GM12878 (cell line): ENCODE results near the gene MRPL38. TPM values are rescaled to one million over a fixed set of nuclear protein-coding genes. Genes with fewer than 3 reads are reported as not detected.
A peak's percentile ranks its signal among the peaks of the same experiment; 100 is the strongest.

Experiments used
- ATAC-seq: fragments of 200-7000 bp; cut with Tn5 transposase; 3 replicates; pipeline ENCODE4 v1.9.1; 2020; ENCODE audit warnings: mild to moderate bottlenecking, moderate library complexity
- BruUV-seq: library from RNA; stranded (reverse); fragments of 400-500 nt; replicated peaks from 2 replicates; lab custom pipeline; 2021; lab: Mats Ljungman, UMichigan
- CTCF ChIA-PET: fragments of 300-600 bp; sonication (Branson Sonifier 250); formaldehyde crosslinking; extraction: SDS; loops from one replicate; lab custom pipeline; 2021; ENCODE audit warnings: inconsistent platforms; lab: Yijun Ruan, JAX
- POLR2A ChIA-PET: fragments of 350-600 bp; formaldehyde crosslinking; extraction: SDS; loops from one replicate; lab custom pipeline; 2021; ENCODE audit warnings: inconsistent platforms; lab: Charles Lee
- RAD21 ChIA-PET: fragments of 300-600 bp; sonication (Branson Sonifier 250); formaldehyde crosslinking; loops from one replicate; lab custom pipeline; 2023; ENCODE audit warnings: antibody characterized with exemption; ENCODE audit not compliant: unreplicated experiment; lab: Charles Lee
- SMC1A ChIA-PET: fragments of 300-600 bp; sonication (Branson Sonifier 250); formaldehyde crosslinking; loops from one replicate; lab custom pipeline; 2023; ENCODE audit not compliant: unreplicated experiment, uncharacterized antibody; lab: Charles Lee
- DNase-seq: peaks from one replicate; pipeline ENCODE4 v3.0.0-alpha.2; 2011; ENCODE audit warnings: low read depth, low spot score
- FAIRE-seq: peaks from 3 replicates; lab custom pipeline; 2011; peaks lifted over from hg19 to GRCh38; lab: Jason Lieb, UNC
- H2AFZ ChIP-seq: 2 replicates; pipeline ENCODE4 v1.6.0; 2011; ENCODE audit warnings: low read depth, low read length, control low read depth; ENCODE audit not compliant: control insufficient read depth
- H3K27ac ChIP-seq: 2 replicates; pipeline ENCODE4 v1.5.1; 2011; ENCODE audit warnings: control low read depth; ENCODE audit not compliant: control insufficient read depth, insufficient read depth
- H3K27me3 ChIP-seq, 2 experiments: replicated peaks in 1 of 2; 2 replicates each; pipeline versions ENCODE4 v1.6.0 to v1.6.1; 2011; ENCODE audit warnings: low read length in 1 of 2; ENCODE audit not compliant: control insufficient read depth in 2 of 2, insufficient read depth in 2 of 2
- H3K36me3 ChIP-seq, 2 experiments: 2 replicates each; pipeline ENCODE4 v1.5.1; 2011; ENCODE audit warnings: low read length in 1 of 2; ENCODE audit not compliant: control insufficient read depth in 2 of 2, insufficient read depth in 2 of 2
- H3K4me1 ChIP-seq: 2 replicates; pipeline ENCODE4 v1.6.1; 2011; ENCODE audit warnings: mild to moderate bottlenecking, low read length, moderate library complexity, mixed read lengths; ENCODE audit not compliant: control insufficient read depth, insufficient read depth
- H3K4me2 ChIP-seq: 2 replicates; pipeline ENCODE4 v1.6.0; 2011; ENCODE audit warnings: control low read depth; ENCODE audit not compliant: control insufficient read depth, insufficient read depth
- H3K4me3 ChIP-seq: fragments of 200-600 bp; sonication (generic); 2 replicates; pipeline ENCODE4 v1.5.1; 2016
- H3K79me2 ChIP-seq: 2 replicates; pipeline ENCODE4 v1.6.0; 2011; ENCODE audit warnings: low read length; ENCODE audit not compliant: control insufficient read depth, insufficient read depth
- H3K9ac ChIP-seq: 2 replicates; pipeline ENCODE4 v1.8.0; 2011; ENCODE audit warnings: low read length, control low read depth, mixed read lengths; ENCODE audit not compliant: control insufficient read depth, insufficient read depth
- H3K9me3 ChIP-seq: replicated peaks from 3 replicates; pipeline ENCODE4 v1.5.1; 2011; ENCODE audit warnings: mild to moderate bottlenecking, low read length; ENCODE audit not compliant: control insufficient read depth, insufficient read depth
- H4K20me1 ChIP-seq: 2 replicates; pipeline ENCODE4 v1.6.0; 2011; ENCODE audit not compliant: control insufficient read depth, insufficient read depth
- ASH2L ChIP-seq: fragments of 300-600, 200-600 bp; sonication (generic); IDR thresholded peaks from 2 replicates; pipeline ENCODE4 v1.6.1; 2017; ENCODE audit warnings: low read depth, mild to moderate bottlenecking, borderline replicate concordance
- BHLHE40 ChIP-seq, 2 experiments: fragments of 450-650 bp in 1 of 2; IDR thresholded peaks; 2 replicates each; pipeline ENCODE4 v1.6.1; 2011 to 2017; ENCODE audit warnings: low read depth in 2 of 2, borderline replicate concordance in 1 of 2, improper control_type of control experiment in 1 of 2, low read length in 1 of 2, mild to moderate bottlenecking in 1 of 2
- BRCA1 ChIP-seq: IDR thresholded peaks from 2 replicates; pipeline ENCODE4 v1.6.1; 2011; ENCODE audit warnings: low read depth, low read length, improper control_type of control experiment
- CTCF ChIP-seq, 3 experiments: IDR thresholded peaks in 2 of 3; conservative IDR thresholded peaks in 1 of 3; 2 replicates each; pipeline ENCODE4 v1.5.1; 2011; ENCODE audit warnings: low read depth in 3 of 3, low read length in 3 of 3, mild to moderate bottlenecking in 3 of 3, control low read depth in 2 of 3, moderate library complexity in 2 of 3, inconsistent platforms in 1 of 3, mixed read lengths in 1 of 3; ENCODE audit not compliant: control insufficient read depth in 2 of 3, insufficient read depth in 1 of 3; ENCODE audit errors: extremely low read depth in 1 of 3
- EGR1 ChIP-seq, 2 experiments: IDR thresholded peaks; 1 replicate in 1 of 2; 2 replicates in 1 of 2; pipeline ENCODE4 v1.6.1; 2011 to 2012; ENCODE audit warnings: low read depth in 2 of 2, low read length in 2 of 2, borderline replicate concordance in 1 of 2, mild to moderate bottlenecking in 1 of 2, moderate library complexity in 1 of 2
- IRF4 ChIP-seq: IDR thresholded peaks from 2 replicates; pipeline ENCODE4 v1.6.1; 2011; ENCODE audit warnings: low read depth, low read length
- POLR2AphosphoS2 ChIP-seq: IDR thresholded peaks from 2 replicates; pipeline ENCODE4 v1.6.1; 2011; ENCODE audit warnings: low read depth, mild to moderate bottlenecking, low read length, improper control_type of control experiment, moderate library complexity
- RB1 ChIP-seq: fragments of 450-650 bp; formaldehyde crosslinking; IDR thresholded peaks from 2 replicates; pipeline ENCODE4 v1.6.1; 2017; ENCODE audit warnings: mild to moderate bottlenecking, borderline replicate concordance
- RBBP5 ChIP-seq: fragments of 200-600 bp; sonication (generic); conservative IDR thresholded peaks from 2 replicates; pipeline ENCODE4 v1.6.1; 2016
- SRF ChIP-seq, 2 experiments: IDR thresholded peaks; 2 replicates each; pipeline ENCODE4 v1.6.1; 2011; ENCODE audit warnings: low read depth in 2 of 2, low read length in 2 of 2, mild to moderate bottlenecking in 1 of 2, moderate library complexity in 1 of 2
- TAF1 ChIP-seq: IDR thresholded peaks from 2 replicates; pipeline ENCODE4 v1.6.1; 2011; ENCODE audit warnings: mild to moderate bottlenecking, low read depth, low read length, borderline replicate concordance
- YY1 ChIP-seq: IDR thresholded peaks from 2 replicates; pipeline ENCODE4 v1.6.1; 2011; ENCODE audit warnings: low read depth, mild to moderate bottlenecking, low read length
- ZNF207 ChIP-seq: fragments of 450-650 bp; IDR thresholded peaks from 2 replicates; pipeline ENCODE4 v1.6.1; 2014; ENCODE audit warnings: antibody characterized with exemption, mild to moderate bottlenecking, borderline replicate concordance
- WGBS: methylation state at CpG from one replicate; pipeline ENCODE4 v1.1.6; 2016; ENCODE audit warnings: low lambda C conversion rate; ENCODE audit not compliant: insufficient replicate concordance, insufficient coverage; ENCODE audit errors: missing lambda C conversion rate; 5-methylcytosine and 5-hydroxymethylcytosine counted together
- in situ Hi-C: fragments of 300-500 bp; cut with MboI; formaldehyde crosslinking; loops from 9 replicates; pipeline ENCODE4 v1.14.3; 2018; ENCODE audit warnings: mixed read lengths
- intact Hi-C: fragments of 100-400 bp; cut with micrococcal nuclease; formaldehyde crosslinking; loops from one replicate; pipeline ENCODE4 v1.14.2; 2022; ENCODE audit not compliant: unreplicated experiment
- polyA plus RNA-seq, 11 experiments: library from polyadenylated mRNA; depleted of rRNA in 4 of 11; unstranded in 6 of 11; stranded (reverse) in 5 of 11; fragments of >200 nt; fragmentation: Nextera tagmentation in 4 of 11; fragmentation: Illumina TruSeq in 1 of 11; extraction: Ambion mirVana in 4 of 11; extraction: Trizol in 1 of 11; gene quantifications; 1 replicate in 1 of 11; 2 replicates in 10 of 11; pipeline versions ENCODE4 v1.2.1 to v1.2.3, GENCODE V29; 2011 to 2016; ENCODE audit warnings: inconsistent platforms in 2 of 11, missing spikeins in 2 of 11, low read depth in 1 of 11
- total RNA-seq, 4 experiments: library from RNA; depleted of rRNA in 3 of 4; stranded (reverse); fragments of >200 nt in 3 of 4; fragmentation: Illumina TruSeq in 1 of 4; extraction: Trizol in 1 of 4; gene quantifications; 2 replicates each; pipeline versions ENCODE4 v1.2.1 to v1.2.3, GENCODE V29; 2013 to 2021

MRPL38 gene
- total and polyA plus RNA-seq, 10 of the 15 experiments (the other 5 are each of a cell fraction or from before 2014, with no cell fraction given): 6.6 to 205 (median 53.1) TPM

DNA sequence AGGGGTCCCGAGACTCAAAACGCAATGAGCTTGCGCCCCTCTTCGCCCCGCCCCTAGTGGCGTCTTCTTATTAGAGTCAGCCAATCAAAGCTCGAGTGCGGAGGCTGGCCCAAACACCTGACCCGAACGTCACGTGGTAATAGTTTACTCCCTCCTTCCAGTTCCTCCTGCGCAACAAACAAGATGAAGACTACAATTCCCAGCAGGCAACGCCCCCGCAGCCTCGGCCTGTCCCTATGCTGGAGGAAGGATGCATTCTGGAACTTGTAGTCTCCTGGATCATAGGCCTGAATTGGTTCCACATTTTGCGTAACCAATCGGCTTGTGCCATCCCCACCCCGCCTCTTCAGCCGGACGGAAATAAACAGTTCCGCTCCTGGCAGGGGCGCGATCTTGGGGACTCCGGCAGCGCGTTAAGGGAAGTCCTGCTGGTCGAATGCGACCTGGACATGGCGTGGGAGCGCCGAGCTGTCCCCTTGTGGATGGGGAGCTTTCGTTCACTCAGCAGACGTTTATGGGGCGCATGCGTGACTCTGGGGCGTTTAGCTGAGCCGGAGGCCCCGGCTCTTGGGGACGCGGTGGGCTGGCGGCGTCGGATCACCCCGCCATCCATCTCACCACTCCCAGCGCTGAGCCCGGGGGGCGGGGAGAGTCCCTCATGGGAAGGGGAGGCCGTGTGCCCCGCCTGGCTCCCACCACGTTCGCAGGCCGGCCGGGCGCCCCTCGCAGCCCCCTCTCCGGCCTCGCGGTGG, 49.2 kb downstream of the MRPL38 start, which contains the start of gene WBP2 (continued):
- TF ChIP-seq IRF4 (0 out of 2 replicates have a peak, but pooled peaks have one; percentile 44), ZNF207 (peak; percentile 76; the same call in 1 of the 2 replicates), RBBP5 (no peak), BRCA1 (no peak), TAF1 (peak; percentile 59; the same call in 1 of the 2 replicates), RB1 (peak; percentile 71; the same call in 1 of the 2 replicates), POLR2AphosphoS2 (peak; percentile 97), SRF (IDR thresholded peaks at IDR 0.05; ENCODE audit: low read depth in 2 of 2, low read length in 2 of 2) (no peak; a peak in 1 of 4 replicates)

- Histone ChIP-seq H3K4me3 (peak overlapping the region; percentile 73), H3K4me1 (peaks cover 22% of the 10 kb centered on the region), H3K27ac (peak overlapping the region; percentile 51), H3K79me2 (peaks cover 18% of the 10 kb centered on the region), H3K4me2 (peak overlapping the region; percentile 51), H3K9ac (peak overlapping the region; percentile 71), H4K20me1 (no peaks in the 10 kb centered on the region), H2AFZ (peak overlapping the region; percentile 67), H3K27me3 (no peaks in the 10 kb centered on the region), H3K36me3 (peaks cover 2 to 3% of the 10 kb centered on the region in 2 experiments; a peak in 2 of 4 replicates), H3K9me3 (no peaks in the 10 kb centered on the region)
- intact Hi-C loops (loop anchor here (2.0 to 5.0 kb wide), 2 partner anchors 42 to 76 kb away; partner anchors contain the start of gene TRIM65), in situ Hi-C loops (no loop called here)
- RAD21 ChIA-PET: interaction anchor here (0.6 to 3.2 kb wide), 19 partner anchors 10 to 569 kb away, joined by 3 to 32 read pairs (median 5); partner anchors contain the start of genes GALK1, TRIM47, TRIM65 and UNC13D
- peak in 1 of 3 experiments; percentile 11; a peak in 1 of 6 replicates for TF ChIP-seq CTCF (IDR thresholded peaks at IDR 0.05 in 2 of 3, conservative IDR thresholded peaks at IDR 0.05 in 1 of 3; ENCODE audit: control insufficient read depth in 2 of 3, extremely low read depth in 1 of 3, insufficient read depth in 1 of 3, low read depth in 3 of 3, low read length in 3 of 3)
- peak in 1 of 2 experiments; percentile 79; a peak in 2 of 3 replicates for TF ChIP-seq EGR1 (IDR thresholded peaks at IDR 0.05; ENCODE audit: borderline replicate concordance in 1 of 2, low read depth in 2 of 2, low read length in 2 of 2)
- peak; percentile 71; the same call in 1 of the 2 replicates for TF ChIP-seq YY1
- no peak for TF ChIP-seq ASH2L
- TF ChIP-seq BHLHE40 (IDR thresholded peaks at IDR 0.05; ENCODE audit: borderline replicate concordance in 1 of 2, low read depth in 2 of 2, low read length in 1 of 2): no peak
- TF ChIP-seq TAF1: peak; percentile 50; the same call in 1 of the 2 replicates
- WGBS: under 1% methylated on average over 14 of the region's 19 CpGs
- CTCF ChIA-PET: interaction anchor here (0.6 to 9.4 kb wide), 24 partner anchors 8 to 338 kb away, joined by 3 to 117 read pairs (median 4); partner anchors contain the start of genes GALK1, MRPL38, TRIM47 and TRIM65
- no TSS peak for BruUV-seq
- FAIRE-seq (no peak), ATAC-seq (peak; percentile 5), DNase-seq (no peak)
- SMC1A ChIA-PET: interaction anchor here (0.6 to 3.6 kb wide), 18 partner anchors 9 to 826 kb away, joined by 3 to 18 read pairs (median 4); partner anchors contain the start of genes TRIM47 and UNC13D
- POLR2A ChIA-PET: interaction anchor here (0.6 to 5.8 kb wide), 32 partner anchors 9 to 638 kb away, joined by 3 to 42 read pairs (median 5); partner anchors contain the start of genes GALK1, TRIM65, TSEN54 and UNC13D
Observed at GRCh38 chr17:75854881-75855309, 49.8 kb downstream of the MRPL38 start.
